ENCODE measurements around the gene DSE.

DSE gene

GRCh38 chr6:116450769-116451740 is 80.3 kb downstream of the DSE start:
- DNase-seq: no peak

- no peak for DNase-seq
Observed at GRCh38 chr6:116451916-116452315, 81.2 kb downstream of the DSE start.

GRCh38 chr6:116452531-116452930 is 81.8 kb downstream of the DSE start:
- no peak for DNase-seq

DNA sequence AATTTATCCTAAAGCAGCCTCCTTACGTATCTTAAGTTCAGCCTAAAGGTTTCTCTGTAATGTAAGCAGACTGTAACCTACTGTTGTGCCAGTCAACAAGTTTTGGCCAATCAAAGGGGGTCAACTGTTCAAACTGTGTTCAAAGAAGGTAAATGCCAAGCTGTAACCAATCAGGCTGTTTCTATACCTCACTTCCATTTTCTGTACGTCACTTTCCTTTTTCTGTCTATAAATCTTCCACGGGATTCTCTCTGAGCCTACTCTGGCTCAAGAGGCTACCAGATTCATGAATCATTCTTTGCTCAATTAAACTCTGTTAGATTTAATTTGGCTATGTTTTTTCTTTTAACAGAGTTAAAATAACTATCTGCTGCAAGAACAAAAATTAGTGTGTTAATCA is 85.4 kb downstream of the DSE start:
- DNase-seq: no peak

- DNase-seq: no peak
Observed at GRCh38 chr6:116456927-116457326, 86.2 kb downstream of the DSE start.

GRCh38 chr6:116458264-116458663 is 87.5 kb downstream of the DSE start:
- no peak for DNase-seq

DNA sequence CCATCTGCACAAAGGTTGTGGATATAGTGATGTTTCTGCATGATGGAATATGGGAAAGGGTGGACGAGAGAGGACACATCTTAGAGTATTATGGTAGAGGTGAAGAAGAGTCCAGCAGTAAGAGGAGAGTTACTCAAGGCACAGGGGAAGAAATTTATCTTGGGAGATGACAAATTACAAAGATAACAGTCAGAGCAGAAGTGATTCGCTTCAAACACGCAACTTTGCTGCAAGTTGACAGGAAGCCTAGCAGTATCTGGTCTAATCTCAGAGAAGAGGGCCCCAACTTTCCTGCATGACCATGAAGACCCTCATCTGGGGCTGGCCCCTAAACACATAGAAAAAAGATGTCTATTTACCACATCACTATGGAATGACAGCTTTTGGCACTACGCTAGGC is 89.2 kb downstream of the DSE start:
- no peak for DNase-seq

DNA sequence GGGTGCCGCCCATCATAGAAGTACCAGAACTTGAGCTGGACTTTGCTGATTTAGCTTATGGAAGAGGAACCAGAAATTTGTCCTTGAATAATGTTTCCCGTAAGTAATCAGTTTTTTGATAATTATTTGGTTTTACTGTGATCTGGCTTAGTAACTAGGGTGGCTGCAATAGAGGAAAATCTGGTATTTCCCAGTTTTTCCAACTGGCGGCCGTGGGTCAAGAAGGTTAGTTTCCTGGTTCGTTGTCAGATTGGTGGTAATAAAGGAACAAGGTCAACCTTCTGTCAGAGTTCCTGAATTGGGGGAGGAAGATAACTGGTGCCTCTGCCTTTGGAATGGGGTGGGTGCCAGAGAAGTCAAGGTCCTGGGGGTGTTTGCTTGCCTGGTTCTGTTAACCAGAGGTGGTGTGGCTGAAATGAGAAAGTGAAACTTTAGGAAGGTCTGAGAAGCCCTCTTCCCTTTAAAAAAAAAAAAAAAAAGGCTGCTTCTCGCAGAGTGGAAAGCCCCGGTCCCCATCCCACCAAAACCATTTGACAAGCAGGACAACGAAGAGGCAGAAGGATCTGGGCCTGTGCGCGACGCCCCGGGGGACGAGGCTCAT is 90.7 kb downstream of the DSE start, which contains the start of gene CALHM6:
Gene CALHM6, plus strand, starts transcription at position 45 of the 601 bp plus-strand sequence. Its CDS starts 555 bp downstream, at position 600.
- no peak for DNase-seq

GRCh38 chr6:116461932-116462885 is 91.5 kb downstream of the DSE start:
- DNase-seq: no peak

GRCh38 chr6:116463301-116463700 is 92.6 kb downstream of the DSE start:
- no peak for DNase-seq

GRCh38 chr6:116465246-116465645 is 94.5 kb downstream of the DSE start:
- no peak for DNase-seq

- no peak for DNase-seq
Observed at GRCh38 chr6:116467096-116467495, 96.3 kb downstream of the DSE start.

GRCh38 chr6:116467514-116467913 is 96.8 kb downstream of the DSE start:
- DNase-seq: no peak

DNA sequence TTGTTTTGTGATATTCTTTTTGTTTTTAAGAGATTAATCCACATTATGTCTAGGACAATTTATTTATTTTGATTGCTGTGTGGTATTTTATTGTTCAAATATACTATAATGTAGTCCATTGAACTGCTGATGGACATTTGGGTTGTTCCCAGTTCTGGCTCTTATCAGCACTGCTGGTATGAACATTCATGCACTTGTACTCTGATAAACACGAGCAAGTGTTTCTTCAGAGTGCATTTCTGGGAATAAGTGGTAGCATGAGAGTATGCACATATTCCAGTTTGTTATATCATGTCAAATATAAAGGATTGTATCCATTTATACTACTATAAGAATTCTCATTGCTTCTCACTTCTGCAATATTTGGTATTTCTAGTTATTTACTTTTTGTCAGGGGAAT is 97.5 kb downstream of the DSE start:
- no peak for DNase-seq

DNA sequence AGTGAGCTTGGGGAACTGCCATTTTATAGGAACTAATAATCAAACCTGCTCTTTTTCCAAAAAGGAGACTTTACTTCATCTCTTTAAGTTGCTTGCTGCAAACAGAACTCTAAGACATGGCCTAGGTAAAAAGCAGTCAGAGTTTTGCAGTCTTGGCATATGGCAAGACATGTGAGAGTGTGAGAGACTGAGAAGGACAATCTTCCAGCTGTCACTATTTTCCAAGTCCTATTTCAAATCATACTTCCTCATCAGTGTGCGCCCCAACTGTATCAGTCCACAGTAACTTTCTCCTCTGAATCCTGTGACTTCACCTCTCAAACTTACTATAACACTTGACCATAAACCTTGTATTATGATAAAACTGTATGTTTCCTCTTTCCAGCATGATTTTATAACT is 100.8 kb downstream of the DSE start:
- no peak for DNase-seq

DNA sequence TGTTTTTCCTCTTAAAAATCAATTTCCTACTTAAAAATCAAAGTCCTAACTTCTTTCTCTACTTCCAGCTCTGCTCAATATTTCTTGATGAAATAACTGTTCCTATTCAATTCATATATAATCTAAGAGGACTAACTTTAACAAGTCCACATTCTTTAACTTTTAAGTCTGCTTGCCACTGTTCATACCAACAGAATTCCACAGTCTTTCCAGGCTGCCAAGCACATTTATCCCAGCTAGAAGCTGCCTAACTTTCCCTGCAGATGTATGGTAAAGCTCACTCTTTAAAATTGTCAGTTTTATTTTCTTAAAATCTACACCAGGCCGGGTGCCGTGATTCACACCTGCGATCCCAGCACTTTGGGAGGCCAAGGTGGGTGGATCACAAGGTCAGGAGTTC is 102.0 kb downstream of the DSE start:
- DNase-seq: no peak

DNA sequence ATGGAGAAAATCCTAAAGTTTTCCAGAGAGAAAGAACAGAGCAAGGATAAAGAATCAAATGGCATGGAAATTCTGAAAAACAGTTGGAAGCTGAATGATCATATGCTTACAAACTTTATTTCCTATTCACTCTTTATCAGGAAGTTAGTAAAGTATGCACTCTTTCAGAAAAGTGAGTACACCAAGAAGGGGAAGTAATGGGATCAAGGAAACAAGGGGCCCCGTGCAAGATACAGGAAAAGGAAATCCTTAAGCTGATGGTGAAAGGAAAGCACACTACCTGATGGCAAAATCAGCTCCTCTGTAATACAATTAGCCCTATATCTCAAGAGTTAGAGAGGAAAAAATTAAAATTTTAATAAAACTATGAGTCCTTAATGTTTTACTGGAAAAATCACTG is 104.4 kb downstream of the DSE start:
- DNase-seq: no peak

GRCh38 chr6:116476002-116476678 is 105.4 kb downstream of the DSE start:
- no peak for DNase-seq

DNA sequence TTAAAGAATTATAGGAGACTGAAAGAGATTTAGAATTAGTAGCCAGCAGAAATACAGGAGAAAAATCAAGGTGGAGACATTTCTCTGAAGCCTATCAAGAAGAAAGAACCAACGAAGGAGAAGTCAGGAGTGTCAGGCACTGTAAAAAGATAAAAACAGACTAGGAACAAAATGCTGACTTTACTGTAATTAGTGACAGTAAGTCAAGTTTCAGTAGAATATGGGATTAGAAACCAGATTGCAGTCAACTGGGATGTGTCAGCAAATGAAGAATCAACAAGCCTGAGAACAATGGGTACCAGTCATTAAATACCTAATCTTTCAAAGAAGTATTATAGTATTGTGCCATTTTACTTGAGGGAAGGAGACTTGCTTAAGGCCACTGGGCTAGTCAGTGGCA is 112.0 kb downstream of the DSE start:
- no peak for DNase-seq

- no peak for DNase-seq
Observed at GRCh38 chr6:116483616-116484015, 112.9 kb downstream of the DSE start.

DNA sequence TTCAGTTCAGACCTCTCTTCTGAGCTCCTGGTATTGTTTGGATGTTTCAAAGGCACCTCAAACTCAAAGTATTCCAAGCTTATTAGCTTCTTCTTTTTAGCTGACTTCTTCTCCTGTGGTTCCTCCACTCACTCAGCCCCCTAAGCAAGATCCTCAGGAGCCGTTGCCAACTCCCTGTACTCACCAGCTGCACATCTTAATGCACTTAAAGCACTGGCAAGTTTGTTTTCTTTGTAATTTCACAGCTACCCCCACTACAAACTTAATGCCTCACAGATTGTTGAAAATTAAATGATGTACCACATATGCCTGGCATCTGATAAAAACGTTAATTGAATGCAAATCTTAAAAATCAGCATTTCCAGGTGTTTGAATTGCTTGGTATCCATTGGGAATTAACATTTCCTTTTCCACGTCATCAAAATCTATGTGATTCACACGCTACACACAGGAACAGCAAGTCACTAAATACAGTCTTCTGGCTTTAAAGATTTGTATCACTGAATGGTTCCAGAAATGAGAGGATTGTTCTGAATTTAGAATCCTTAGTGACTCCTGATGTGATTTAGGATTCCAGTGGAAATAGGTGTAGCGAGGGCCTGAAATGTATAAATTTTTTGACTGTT is 114.9 kb downstream of the DSE start:
- DNase-seq: no peak
